Measurements from ENCODE around the gene LIMA1. TPM values are rescaled to one million over a fixed set of nuclear protein-coding genes. Genes with fewer than 3 reads are reported as not detected.
"Not testable (repeated sequence)": the region's sequence is repeated elsewhere in the genome, so short reads cannot be mapped to it uniquely, and the experiment has no call there.

The LIMA1 gene
- total RNA-seq (10 to 100 TPM; 11.8 to 12.5 TPM), polyA plus RNA-seq (10 to 100 TPM in 1 of 3 donors, 1 to 10 TPM in 2; 9.0 to 11.0 (median 9.6) TPM), total RNA-seq (20.6 to 33.9 (median 26.8) reads per million in 6 experiments)

DNA sequence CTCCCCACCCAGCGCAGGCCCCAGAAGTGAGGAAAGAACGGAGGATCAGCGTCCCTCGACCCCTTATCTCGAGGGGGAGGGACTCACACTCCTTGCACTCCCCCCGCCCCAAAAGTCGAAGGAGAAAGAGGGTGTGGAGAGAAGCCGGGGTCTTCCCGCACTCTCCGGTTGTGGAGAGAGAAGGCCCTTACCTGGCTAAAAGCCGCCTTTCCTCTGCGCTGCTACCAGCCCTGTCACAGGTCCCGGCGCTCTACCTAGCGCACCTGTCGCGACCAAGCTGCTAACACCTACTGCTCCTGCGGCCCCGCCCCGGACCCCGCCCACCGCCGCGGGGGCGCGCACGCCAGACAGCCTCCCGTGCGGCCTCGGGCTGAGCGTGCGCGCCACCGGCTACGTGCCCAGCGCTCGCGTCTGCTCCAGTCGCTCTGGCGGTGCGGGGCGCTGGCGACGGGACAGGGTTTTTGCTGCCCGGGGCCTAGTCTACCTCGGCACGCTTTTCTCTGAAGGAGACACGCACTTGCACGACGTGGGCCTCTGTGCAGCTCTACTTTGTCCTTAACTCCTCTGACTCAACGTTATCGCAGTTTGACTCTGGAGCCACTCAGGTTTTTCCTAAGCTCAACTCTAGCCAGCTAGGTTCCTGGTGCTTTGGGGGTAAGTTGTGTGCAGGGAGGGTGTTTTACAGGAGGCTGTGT is at the start of gene LIMA1:
TSS of gene LIMA1 (minus strand) at position 292 of the 695 bp plus-strand sequence. CDS start 34,769 bp downstream, outside the sequence.
- DNase-seq = peak; percentile 85 to 98 (median 94)
- peak; percentile 91 to 93 for ATAC-seq
- peak within 1 kb of the TSS; percentile 86 to 97 (median 95) for H3K27ac Mint-ChIP-seq
- POLR2A ChIA-PET = interaction anchor here (1.0 to 2.4 kb wide), 8 partner anchors 8 to 199 kb away, joined by 3 to 24 read pairs (median 4); partner anchors contain the start of genes COX14 and SMARCD1
- H3K4me3 Mint-ChIP-seq = peak within 1 kb of the TSS; percentile 87 to 97 (median 94)
- no peaks in the 10 kb centered on the region for H3K9me3 Mint-ChIP-seq
- H3K4me1 Mint-ChIP-seq = peaks cover 11 to 37% (median 24%) of the 10 kb centered on the region in 4 donors
- no peaks in the 10 kb centered on the region for H3K27me3 Mint-ChIP-seq
- no peaks in the 10 kb centered on the region for H3K36me3 Mint-ChIP-seq

- POLR2A ChIA-PET = no interaction called here
- Mint-ChIP-seq H3K9me3 (no peaks in the 10 kb centered on the region), H3K27me3 (no peaks in the 10 kb centered on the region), H3K27ac (no peak overlapping the region), H3K4me3 (no peak overlapping the region), H3K4me1 (no peaks in the 10 kb centered on the region), H3K36me3 (no peaks in the 10 kb centered on the region)
- ATAC-seq = no peak
- no peak for DNase-seq
Measured at GRCh38 chr12:50331745-50332144, 48.4 kb upstream of the LIMA1 start.

DNA sequence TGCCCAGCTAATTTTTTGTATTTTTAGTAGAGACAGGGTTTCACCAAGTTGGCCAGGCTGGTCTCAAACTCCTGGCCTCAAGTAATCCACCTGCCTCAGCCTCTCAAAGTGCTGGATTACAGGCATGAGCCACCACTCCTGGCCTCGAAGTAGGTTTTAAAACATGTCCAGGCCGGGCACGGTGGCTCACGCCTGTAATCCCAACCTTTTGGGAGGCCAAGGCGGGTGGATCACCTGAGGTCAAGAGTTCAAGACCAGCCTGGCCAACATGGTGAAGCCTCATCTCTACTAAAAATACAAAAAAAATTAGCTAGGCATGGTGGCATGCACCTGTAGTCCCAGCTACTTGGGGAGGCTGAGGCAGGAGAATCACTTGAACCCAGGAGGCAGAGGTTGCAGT is 45.3 kb upstream of the LIMA1 start:
- DNase-seq, POLR2A ChIA-PET, H3K4me1 Mint-ChIP-seq, ATAC-seq, H3K27ac Mint-ChIP-seq, H3K27me3 Mint-ChIP-seq, H3K36me3 Mint-ChIP-seq, H3K4me3 Mint-ChIP-seq, H3K9me3 Mint-ChIP-seq: not testable (repeated sequence)

GRCh38 chr12:50326590-50327284 is 43.4 kb upstream of the LIMA1 start:
- peaks cover 0 to 3% (median 0%) of the 10 kb centered on the region in 3 donors for H3K36me3 Mint-ChIP-seq
- POLR2A ChIA-PET = no interaction called here
- peaks cover 0 to 2% (median 0%) of the 10 kb centered on the region in 4 donors for H3K4me1 Mint-ChIP-seq
- H3K9me3 Mint-ChIP-seq = no peaks in the 10 kb centered on the region
- no peaks in the 10 kb centered on the region for H3K27me3 Mint-ChIP-seq
- ATAC-seq (no peak), DNase-seq (no peak)
- H3K4me3 Mint-ChIP-seq = no peak overlapping the region
- peak overlapping the region in 1 of 10 donors; percentile 72 for H3K27ac Mint-ChIP-seq

- H3K36me3 Mint-ChIP-seq = peaks cover 0 to 5% (median 0%) of the 10 kb centered on the region in 3 donors
- peaks cover 0 to 2% (median 0%) of the 10 kb centered on the region in 4 donors for H3K4me1 Mint-ChIP-seq
- POLR2A ChIA-PET = no interaction called here
- H3K27me3 Mint-ChIP-seq = no peaks in the 10 kb centered on the region
- ATAC-seq (no peak), DNase-seq (no peak)
- H3K27ac Mint-ChIP-seq = no peak overlapping the region
- H3K4me3 Mint-ChIP-seq = no peak overlapping the region
- no peaks in the 10 kb centered on the region for H3K9me3 Mint-ChIP-seq
Measured at GRCh38 chr12:50325890-50326391, 42.6 kb upstream of the LIMA1 start.

GRCh38 chr12:50324770-50325169 is 41.5 kb upstream of the LIMA1 start:
- POLR2A ChIA-PET, DNase-seq, H3K4me3 Mint-ChIP-seq, ATAC-seq, H3K9me3 Mint-ChIP-seq, H3K36me3 Mint-ChIP-seq, H3K27ac Mint-ChIP-seq, H3K4me1 Mint-ChIP-seq, H3K27me3 Mint-ChIP-seq: not testable (repeated sequence)

DNA sequence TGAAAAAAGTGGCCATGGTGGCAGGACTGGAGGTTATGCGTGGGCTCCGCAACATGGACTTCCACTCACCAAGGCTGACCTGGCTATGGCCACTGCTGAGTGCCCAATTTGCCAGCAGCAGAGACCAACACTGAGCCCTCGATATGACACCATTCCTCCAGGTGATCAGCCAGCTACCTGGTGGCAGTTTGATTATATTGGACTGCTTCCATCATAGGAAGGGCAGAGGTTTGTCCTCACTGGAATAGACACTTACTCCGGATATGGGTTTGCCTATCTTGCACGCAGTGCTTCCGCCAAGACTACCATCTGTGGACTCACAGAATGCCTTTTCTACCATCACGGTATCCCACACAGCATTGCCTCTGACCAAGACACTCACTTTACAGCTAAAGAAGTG is 40.8 kb upstream of the LIMA1 start:
- not testable (repeated sequence) for ATAC-seq

DNA sequence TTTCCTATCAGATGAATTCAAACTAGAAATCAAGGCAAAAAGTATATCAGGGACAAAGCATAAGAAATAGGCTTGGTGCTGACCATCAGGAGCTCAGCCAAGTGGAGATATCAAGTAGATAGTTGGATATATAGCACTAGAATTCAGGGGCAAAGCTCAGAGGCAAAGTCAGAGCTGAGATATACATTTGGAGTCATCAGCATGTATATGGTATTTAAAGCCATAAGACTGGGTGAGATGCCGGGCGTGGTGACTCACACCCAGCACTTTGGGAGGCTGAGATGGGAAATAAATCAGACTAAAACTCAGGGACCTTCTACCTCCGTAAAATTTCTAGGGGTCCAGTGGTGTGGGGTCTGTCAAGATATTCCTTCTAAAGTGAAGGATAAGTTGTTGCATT is 38.9 kb upstream of the LIMA1 start:
- POLR2A ChIA-PET = no interaction called here
- H3K27me3 Mint-ChIP-seq = no peaks in the 10 kb centered on the region

More for the DNA sequence above, 40.8 kb upstream of the LIMA1 start:
- H3K27me3 Mint-ChIP-seq, H3K27ac Mint-ChIP-seq, DNase-seq, H3K9me3 Mint-ChIP-seq, H3K36me3 Mint-ChIP-seq, POLR2A ChIA-PET, H3K4me3 Mint-ChIP-seq, H3K4me1 Mint-ChIP-seq: not testable (repeated sequence)

DNA sequence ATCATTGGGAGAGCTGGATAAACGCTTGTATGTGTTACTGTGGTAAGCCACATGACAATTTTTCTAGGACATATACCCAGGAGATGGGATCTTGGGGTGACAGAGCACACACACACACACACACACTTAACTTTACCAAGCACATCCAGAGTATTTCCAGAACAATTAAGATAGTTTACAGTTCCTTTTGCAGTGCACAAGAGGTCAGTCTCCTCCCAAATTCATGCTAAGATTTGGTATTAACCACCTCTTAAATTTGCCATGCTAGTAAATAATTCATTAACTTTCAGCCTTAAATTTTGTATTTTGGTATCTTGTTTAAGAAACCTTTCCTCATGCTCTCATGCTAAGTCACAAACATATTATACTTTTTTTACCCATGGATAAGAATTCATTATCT is 33.9 kb upstream of the LIMA1 start:
- ATAC-seq (no peak), DNase-seq (no peak)
- no peak overlapping the region for H3K27ac Mint-ChIP-seq
- H3K4me3 Mint-ChIP-seq = no peak overlapping the region
- no peaks in the 10 kb centered on the region for H3K9me3 Mint-ChIP-seq
- POLR2A ChIA-PET = interaction anchor here (1.2 kb wide), 1 partner anchor 205 kb away, joined by 3 read pairs; the partner anchor contains the start of gene COX14
- H3K27me3 Mint-ChIP-seq = no peaks in the 10 kb centered on the region
- no peaks in the 10 kb centered on the region for H3K4me1 Mint-ChIP-seq
- H3K36me3 Mint-ChIP-seq = peaks cover 0 to 3% (median 0%) of the 10 kb centered on the region in 3 donors

More for the DNA sequence above, 38.9 kb upstream of the LIMA1 start:
- Mint-ChIP-seq H3K4me3 (no peak overlapping the region), H3K4me1 (peaks cover 0 to 2% (median 0%) of the 10 kb centered on the region in 4 donors), H3K27ac (no peak overlapping the region), H3K9me3 (no peaks in the 10 kb centered on the region), H3K36me3 (peaks cover 0 to 5% (median 0%) of the 10 kb centered on the region in 3 donors)
- ATAC-seq (no peak), DNase-seq (no peak)

- Mint-ChIP-seq H3K4me1 (no peaks in the 10 kb centered on the region), H3K4me3 (no peak overlapping the region), H3K27ac (no peak overlapping the region), H3K36me3 (no peaks in the 10 kb centered on the region), H3K27me3 (no peaks in the 10 kb centered on the region), H3K9me3 (no peaks in the 10 kb centered on the region)
- POLR2A ChIA-PET = no interaction called here
- ATAC-seq (no peak), DNase-seq (no peak)
Measured at GRCh38 chr12:50315803-50316202, 32.5 kb upstream of the LIMA1 start.

- ATAC-seq (no peak), DNase-seq (peak in 2 of 10 donors; percentile 16 to 25)
- Mint-ChIP-seq H3K27ac (peak overlapping the region in 2 of 10 donors; percentile 12 to 47), H3K9me3 (no peaks in the 10 kb centered on the region), H3K36me3 (peaks cover 0 to 4% (median 0%) of the 10 kb centered on the region in 3 donors), H3K4me1 (no peaks in the 10 kb centered on the region), H3K4me3 (no peak overlapping the region), H3K27me3 (no peaks in the 10 kb centered on the region)
- POLR2A ChIA-PET = interaction anchor here (0.7 kb wide), 1 partner anchor 549 kb away, joined by 3 read pairs; no protein-coding TSS in a partner anchor
Measured at GRCh38 chr12:50314636-50315312, 31.5 kb upstream of the LIMA1 start.

DNA sequence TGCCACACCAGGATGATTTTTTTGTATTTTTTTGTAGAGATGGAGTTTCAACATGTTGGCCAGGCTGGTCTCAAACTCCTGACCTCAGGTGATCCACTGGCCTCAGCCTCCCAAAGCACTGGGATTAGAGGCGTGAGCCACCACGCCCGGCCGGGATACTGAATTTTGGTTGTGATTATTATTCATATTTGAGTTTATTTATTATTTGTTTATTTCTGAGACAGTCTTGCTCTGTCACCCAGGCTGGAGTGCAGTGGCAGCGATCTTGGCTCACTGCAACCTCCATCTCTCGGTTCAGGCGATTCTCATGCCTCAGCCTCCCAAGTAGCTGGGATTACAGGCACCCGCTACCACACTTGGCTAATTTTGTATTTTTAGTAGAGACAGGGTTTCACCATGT is 30.7 kb upstream of the LIMA1 start:
- not testable (repeated sequence) for H3K27ac Mint-ChIP-seq, DNase-seq, H3K27me3 Mint-ChIP-seq, H3K36me3 Mint-ChIP-seq, H3K4me1 Mint-ChIP-seq, H3K9me3 Mint-ChIP-seq, H3K4me3 Mint-ChIP-seq, ATAC-seq
- POLR2A ChIA-PET = interaction anchor here (0.7 kb wide), 1 partner anchor 210 kb away, joined by 3 read pairs; the partner anchor contains the start of gene GPD1
